ENCODE data around the gene AGPAT3.

GRCh38 chr21:43937891-43938309 lies 72.9 kb downstream of the AGPAT3 start:
- TF ChIP-seq KDM5A (IDR thresholded peaks at IDR 0.05) = no peak
- TF ChIP-seq CTCF (IDR thresholded peaks at IDR 0.05) = no peak
